Parathyroid adenoma (tissue), 2 donors: Measurements from ENCODE around the gene LY6G6F.
"Not testable (repeated sequence)": the region's sequence is repeated elsewhere in the genome, so short reads cannot be mapped to it uniquely, and the experiment has no call there.

Experiments
- H2AFZ ChIP-seq: fragments of 300-600 bp; sonication (generic); one replicate; pipeline ENCODE4 v1.7.0; 2017; ENCODE audit warnings: antibody characterized with exemption, mild to moderate bottlenecking
- H3K27ac ChIP-seq: fragments of 300-600 bp; sonication (generic); one replicate; pipeline ENCODE4 v1.7.0; 2017
- H3K27me3 ChIP-seq: fragments of 300-600 bp; sonication (generic); one replicate; pipeline ENCODE4 v1.7.0; 2017; ENCODE audit warnings: low read length; ENCODE audit not compliant: control insufficient read depth, insufficient read depth
- H3K36me3 ChIP-seq: fragments of 300-600 bp; sonication (generic); one replicate; pipeline ENCODE4 v1.7.0; 2017; ENCODE audit warnings: low read length; ENCODE audit not compliant: control insufficient read depth, insufficient read depth
- H3K4me1 ChIP-seq: fragments of 300-600 bp; sonication (generic); one replicate; pipeline ENCODE4 v1.7.0; 2017; ENCODE audit warnings: control low read depth
- H3K4me2 ChIP-seq: fragments of 300-600 bp; sonication (generic); one replicate; pipeline ENCODE4 v1.7.0; 2017; ENCODE audit warnings: low read length
- H3K4me3 ChIP-seq: fragments of 300-600 bp; sonication (generic); one replicate; pipeline ENCODE4 v1.7.0; 2017; ENCODE audit warnings: low read depth, low read length
- H3K79me2 ChIP-seq: fragments of 300-600 bp; sonication (generic); one replicate; pipeline ENCODE4 v1.7.0; 2017; ENCODE audit warnings: control low read depth
- H3K9ac ChIP-seq: fragments of 300-600 bp; sonication (generic); one replicate; pipeline ENCODE4 v1.7.0; 2017; ENCODE audit warnings: mild to moderate bottlenecking
- H3K9me3 ChIP-seq: fragments of 300-600 bp; sonication (generic); one replicate; pipeline ENCODE4 v1.7.0; 2017; ENCODE audit warnings: low read length; ENCODE audit not compliant: control insufficient read depth
- CTCF ChIP-seq: fragments of 300-600 bp; sonication (generic); IDR thresholded peaks from one replicate; pipeline ENCODE4 v1.7.0; 2017; ENCODE audit warnings: antibody characterized with exemption, mild to moderate bottlenecking
- donor health status: primary hyperparathyroidism.

Gene LY6G6F

GRCh38 chr6:31707701-31708100, 1.0 kb downstream of the LY6G6F start:
- no peak overlapping the region for H3K9ac ChIP-seq
- H3K9me3 ChIP-seq = no peaks in the 10 kb centered on the region
- no peak overlapping the region for H3K4me3 ChIP-seq
- no peak overlapping the region for H2AFZ ChIP-seq
- no peak overlapping the region for H3K4me2 ChIP-seq
- TF ChIP-seq CTCF = no peak
- no peaks in the 10 kb centered on the region for H3K36me3 ChIP-seq
- peaks cover under 1% of the 10 kb centered on the region for H3K79me2 ChIP-seq
- H3K27ac ChIP-seq = no peak overlapping the region
- H3K4me1 ChIP-seq = peaks cover 2% of the 10 kb centered on the region
- no peaks in the 10 kb centered on the region for H3K27me3 ChIP-seq

GRCh38 chr6:31708224-31708623, 1.6 kb downstream of the LY6G6F start:
- H2AFZ ChIP-seq = no peak overlapping the region
- TF ChIP-seq CTCF = no peak
- no peak overlapping the region for H3K9ac ChIP-seq
- H3K27ac ChIP-seq = no peak overlapping the region
- H3K36me3 ChIP-seq = no peaks in the 10 kb centered on the region
- H3K4me1 ChIP-seq = peaks cover 2% of the 10 kb centered on the region
- no peaks in the 10 kb centered on the region for H3K27me3 ChIP-seq
- no peak overlapping the region for H3K4me2 ChIP-seq
- H3K4me3 ChIP-seq = no peak overlapping the region
- no peaks in the 10 kb centered on the region for H3K9me3 ChIP-seq
- no peaks in the 10 kb centered on the region for H3K79me2 ChIP-seq

GRCh38 chr6:31709157-31709556, 2.5 kb downstream of the LY6G6F start:
- not testable (repeated sequence) for H3K79me2 ChIP-seq, H3K27me3 ChIP-seq, H3K9me3 ChIP-seq, H3K4me2 ChIP-seq, H2AFZ ChIP-seq, H3K9ac ChIP-seq, H3K27ac ChIP-seq, H3K4me1 ChIP-seq, H3K4me3 ChIP-seq, H3K36me3 ChIP-seq

- Histone ChIP-seq H3K9ac (no peak overlapping the region), H3K4me3 (no peak overlapping the region), H3K4me2 (no peak overlapping the region), H3K4me1 (no peaks in the 10 kb centered on the region), H2AFZ (no peak overlapping the region), H3K27ac (no peak overlapping the region), H3K79me2 (no peaks in the 10 kb centered on the region), H3K9me3 (no peaks in the 10 kb centered on the region), H3K36me3 (no peaks in the 10 kb centered on the region), H3K27me3 (no peaks in the 10 kb centered on the region)
- TF ChIP-seq CTCF = no peak
These were observed 4.0 kb downstream of the LY6G6F start for GRCh38 chr6:31710523-31711219.

- H3K4me1 ChIP-seq = no peaks in the 10 kb centered on the region
These were observed 4.6 kb downstream of the LY6G6F start for GRCh38 chr6:31711233-31711632.

More at GRCh38 chr6:31711233-31711632, 4.6 kb downstream of the LY6G6F start:
- no peak for TF ChIP-seq CTCF
- Histone ChIP-seq H2AFZ (no peak overlapping the region), H3K4me3 (no peak overlapping the region), H3K27ac (no peak overlapping the region), H3K9me3 (no peaks in the 10 kb centered on the region), H3K79me2 (no peaks in the 10 kb centered on the region), H3K4me2 (no peak overlapping the region), H3K9ac (no peak overlapping the region), H3K36me3 (no peaks in the 10 kb centered on the region), H3K27me3 (no peaks in the 10 kb centered on the region)
